Astrocyte of the cerebellum (primary cell): ENCODE results near the gene SPATA7.

Experiments
- DNase-seq: peaks from one replicate; pipeline ENCODE4 v3.0.0-alpha.2; 2011; ENCODE audit warnings: low read depth
- H3K4me3 ChIP-seq: 2 replicates; pipeline ENCODE4 v1.5.1; 2011; ENCODE audit warnings: mild to moderate bottlenecking, low read depth, low read length, moderate library complexity
- in situ Hi-C: cut with HindIII; loops from 2 replicates; pipeline ENCODE4 v1.10.0; 2017; ENCODE audit warnings: low sequenced_read_pairs
- TF ChIP-seq, protein P1 (sequence below): IDR thresholded peaks from 2 replicates; pipeline ENCODE4 v1.5.1; 2012; ENCODE audit warnings: low read length, low read depth, moderate library complexity, mild to moderate bottlenecking; ENCODE audit errors: missing control alignments

Gene SPATA7

GRCh38 chr14:88385212-88386101, at the start of gene SPATA7:
TSS of gene SPATA7 (plus strand) at chr14:88385657. CDS start at chr14:88385819, 162 bp downstream.
- DNase-seq: peak; percentile 70
- peak within 1 kb of the TSS; percentile 78 for H3K4me3 ChIP-seq
- in situ Hi-C loops: no loop called here
- TF ChIP-seq, protein P1, sequence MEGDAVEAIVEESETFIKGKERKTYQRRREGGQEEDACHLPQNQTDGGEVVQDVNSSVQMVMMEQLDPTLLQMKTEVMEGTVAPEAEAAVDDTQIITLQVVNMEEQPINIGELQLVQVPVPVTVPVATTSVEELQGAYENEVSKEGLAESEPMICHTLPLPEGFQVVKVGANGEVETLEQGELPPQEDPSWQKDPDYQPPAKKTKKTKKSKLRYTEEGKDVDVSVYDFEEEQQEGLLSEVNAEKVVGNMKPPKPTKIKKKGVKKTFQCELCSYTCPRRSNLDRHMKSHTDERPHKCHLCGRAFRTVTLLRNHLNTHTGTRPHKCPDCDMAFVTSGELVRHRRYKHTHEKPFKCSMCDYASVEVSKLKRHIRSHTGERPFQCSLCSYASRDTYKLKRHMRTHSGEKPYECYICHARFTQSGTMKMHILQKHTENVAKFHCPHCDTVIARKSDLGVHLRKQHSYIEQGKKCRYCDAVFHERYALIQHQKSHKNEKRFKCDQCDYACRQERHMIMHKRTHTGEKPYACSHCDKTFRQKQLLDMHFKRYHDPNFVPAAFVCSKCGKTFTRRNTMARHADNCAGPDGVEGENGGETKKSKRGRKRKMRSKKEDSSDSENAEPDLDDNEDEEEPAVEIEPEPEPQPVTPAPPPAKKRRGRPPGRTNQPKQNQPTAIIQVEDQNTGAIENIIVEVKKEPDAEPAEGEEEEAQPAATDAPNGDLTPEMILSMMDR: no peak

GRCh38 chr14:88340357-88340756, 45.1 kb upstream of the SPATA7 start:
- TF ChIP-seq, protein P1: no peak
- DNase-seq: no peak
- in situ Hi-C loops: no loop called here
- no peak overlapping the region for H3K4me3 ChIP-seq

DNA sequence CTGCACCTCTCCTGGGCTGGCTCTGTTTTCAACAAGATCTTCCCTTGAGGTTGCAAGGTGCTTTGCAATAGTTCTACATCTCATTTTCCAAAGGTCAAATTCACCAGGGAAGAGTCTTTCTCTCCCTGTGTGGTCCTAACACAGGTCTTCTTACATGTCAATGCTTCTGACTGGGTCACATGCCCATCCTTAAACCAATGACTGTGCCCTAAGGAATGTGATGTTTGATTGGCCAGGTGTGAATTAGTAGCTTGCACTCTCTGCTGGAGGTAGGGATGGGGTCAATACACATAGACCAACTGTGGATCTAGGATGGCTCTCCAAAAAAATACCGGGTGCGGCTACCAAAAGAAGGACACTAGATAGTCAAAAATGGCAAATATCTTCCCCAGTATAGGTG, 42.5 kb upstream of the SPATA7 start:
- H3K4me3 ChIP-seq: no peak overlapping the region
- no peak for DNase-seq
- in situ Hi-C loops: no loop called here
- TF ChIP-seq, protein P1: no peak

DNA sequence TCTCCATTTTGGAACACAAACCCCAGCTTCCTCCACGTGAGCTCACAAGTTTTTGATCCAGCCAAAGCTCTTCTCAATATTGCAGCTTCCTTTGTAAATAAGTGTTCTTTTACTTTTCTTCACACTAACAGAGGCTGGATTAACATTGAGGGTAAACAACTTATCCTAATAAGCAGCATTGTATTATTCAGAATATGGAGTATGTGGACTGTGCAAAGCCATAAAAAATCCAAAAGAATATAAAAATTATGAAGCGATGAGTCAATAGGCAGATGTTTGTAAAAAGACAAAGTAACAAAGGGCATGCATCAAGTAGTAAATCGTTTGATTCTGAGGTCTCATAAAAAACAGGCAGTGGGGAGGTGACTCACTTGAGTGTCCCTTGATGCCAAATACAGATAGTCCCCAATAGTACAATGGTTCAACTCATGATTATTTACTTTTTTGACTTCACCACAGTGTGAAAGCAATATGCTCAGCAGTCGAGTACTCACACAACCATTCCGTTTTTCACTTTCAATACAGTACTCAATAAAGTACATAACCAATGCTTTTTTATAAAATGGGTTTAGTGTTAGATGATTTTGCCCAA, 39.3 kb upstream of the SPATA7 start:
- TF ChIP-seq, protein P1: no peak
- H3K4me3 ChIP-seq: no peak overlapping the region
- DNase-seq: no peak
- in situ Hi-C loops: no loop called here

DNA sequence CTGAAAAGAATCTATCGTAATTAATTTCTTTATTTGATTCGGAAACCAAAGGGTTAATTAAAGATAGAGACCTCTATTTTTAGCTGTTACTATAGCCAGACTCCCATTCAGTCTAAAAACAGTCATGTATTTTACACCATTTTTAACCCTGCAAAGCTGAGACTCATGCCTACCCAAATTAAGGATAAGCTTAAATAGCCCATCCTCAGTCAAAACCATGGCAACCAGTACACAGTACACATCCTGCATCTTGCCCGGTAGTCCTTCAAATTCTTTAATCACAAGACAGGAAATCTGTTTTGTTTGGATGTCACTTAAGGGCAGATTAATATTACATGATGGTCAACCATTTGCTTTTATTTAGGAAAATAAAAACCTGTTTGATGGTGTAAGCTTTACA, 36.9 kb upstream of the SPATA7 start:
- H3K4me3 ChIP-seq: no peak overlapping the region
- in situ Hi-C loops: no loop called here
- DNase-seq: no peak
- TF ChIP-seq, protein P1: no peak

- H3K4me3 ChIP-seq: no peak overlapping the region
- DNase-seq: no peak
- in situ Hi-C loops: no loop called here
- TF ChIP-seq, protein P1: no peak
Observed at GRCh38 chr14:88351966-88352691, 33.3 kb upstream of the SPATA7 start.
